NCI-H748 treated with DMSO at 0.1 percent for 48 hours (cell line): Measurements from ENCODE around the gene PALD1.
"Not testable (repeated sequence)": the region's sequence is repeated elsewhere in the genome, so short reads cannot be mapped to it uniquely, and the experiment has no call there.

Experiments used
- DNase-seq: peaks from one replicate; lab custom pipeline; 2025; lab: John Stamatoyannopoulos, UW

Gene PALD1

DNA sequence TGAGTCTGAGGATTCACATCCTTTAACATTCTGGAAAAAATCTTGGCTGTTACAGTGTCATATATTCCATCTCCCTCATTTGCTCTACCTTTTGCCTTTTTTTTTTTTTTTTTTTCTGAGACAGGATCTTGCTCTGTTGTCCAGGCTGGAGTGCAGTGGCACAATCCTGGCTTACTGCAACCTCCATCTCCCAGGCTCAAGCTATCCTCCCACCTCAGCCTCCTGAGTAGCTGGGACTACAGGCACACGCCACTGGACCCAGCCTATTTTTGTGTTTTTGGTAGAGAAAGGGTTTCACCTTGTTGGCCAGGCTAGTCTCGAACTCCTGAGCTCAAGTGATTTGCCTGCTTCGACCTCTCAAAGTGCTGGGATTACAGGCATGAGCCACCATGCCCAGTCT, 135.8 kb downstream of the PALD1 start:
- not testable (repeated sequence) for DNase-seq

DNA sequence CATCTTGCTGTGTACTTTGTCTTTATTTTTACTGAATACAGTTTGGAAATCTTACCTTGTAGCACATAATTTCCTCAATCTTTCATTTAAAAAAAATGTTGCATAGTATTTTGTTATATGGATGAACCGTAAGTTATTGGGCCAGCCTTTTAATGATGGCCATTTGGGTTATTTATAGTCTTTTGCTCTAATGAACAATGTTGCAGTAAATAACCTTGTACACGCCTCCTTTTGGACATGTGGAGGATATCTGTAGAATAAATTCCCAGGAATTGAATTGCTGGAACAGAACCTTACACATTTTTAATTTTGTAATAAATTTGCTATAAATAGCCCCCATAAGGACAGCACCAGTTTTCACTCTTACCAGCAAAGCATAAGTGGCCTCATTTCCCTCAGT, 136.6 kb downstream of the PALD1 start:
- DNase-seq: no peak

DNA sequence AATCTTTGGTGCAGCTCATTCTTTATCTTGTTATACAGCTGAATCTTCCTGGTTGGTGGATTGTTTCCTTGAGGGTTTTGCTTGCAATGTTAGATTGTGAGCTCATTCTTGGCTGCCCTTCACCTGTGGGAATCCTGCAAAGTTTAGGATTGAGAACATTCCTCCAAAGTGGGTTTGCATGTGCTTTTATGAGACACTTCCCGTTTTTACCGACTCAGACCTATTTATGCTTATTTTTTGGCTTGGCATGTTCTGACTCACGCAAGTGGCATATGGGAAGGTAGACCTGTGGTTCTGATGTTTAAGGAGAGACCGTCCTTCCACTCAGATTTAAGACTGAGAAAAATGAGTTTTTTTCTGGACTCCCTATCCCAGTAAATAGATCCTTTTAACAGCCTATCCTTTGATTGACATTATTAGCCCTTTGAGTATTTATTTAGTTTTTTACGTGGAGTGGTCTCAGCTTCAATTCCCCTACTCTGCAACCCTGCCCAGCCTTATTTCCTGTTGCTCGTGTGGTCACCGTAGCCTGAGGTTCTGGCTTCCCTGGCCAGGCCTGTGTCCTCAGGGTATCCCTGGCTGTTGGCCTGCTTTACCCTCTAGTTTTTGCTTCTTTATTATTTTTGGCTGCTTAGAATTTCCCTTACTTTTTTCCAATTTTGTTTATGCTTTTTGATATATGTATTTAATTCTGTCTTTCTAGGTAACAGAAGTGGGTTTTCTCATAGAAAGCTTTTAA, 137.4 kb downstream of the PALD1 start:
- no peak for DNase-seq

DNA sequence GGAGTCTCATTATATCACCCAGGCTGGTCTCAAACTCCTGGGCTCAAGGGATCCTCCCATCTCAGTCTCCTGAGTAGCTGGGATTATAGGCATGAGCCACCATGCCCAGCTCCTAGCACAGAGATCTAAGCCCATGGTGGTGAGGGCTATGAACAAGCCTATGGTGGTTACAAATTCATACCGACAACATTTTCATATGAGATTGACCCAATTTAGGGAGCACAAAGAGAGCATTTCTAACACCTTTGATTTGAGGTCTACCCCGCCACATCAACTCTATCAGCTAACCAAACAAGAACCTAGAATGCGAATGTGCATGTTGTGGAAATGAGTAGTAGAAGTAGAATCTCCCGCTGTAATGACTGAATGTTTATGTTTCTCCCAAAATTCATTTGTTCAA, 138.2 kb downstream of the PALD1 start:
- DNase-seq: no peak
